ENCODE data around the gene S100PBP. TPM values are rescaled to one million over a fixed set of nuclear protein-coding genes. Genes with fewer than 3 reads are reported as not detected.

The S100PBP gene
- total and polyA plus RNA-seq, 9 of the 15 experiments (the other 6 are each of a cell fraction or from before 2014, with no cell fraction given) = 22.9 to 60.2 (median 32.9) TPM

GRCh38 chr1:32825181-32825580 is 7.7 kb downstream of the S100PBP start:
- Histone ChIP-seq H3K79me2 (ENCODE audit: control insufficient read depth, insufficient read depth, low read length) (peaks cover 36% of the 10 kb centered on the region), H3K27me3 (ENCODE audit: control insufficient read depth in 2 of 2, insufficient read depth in 2 of 2, low read length in 2 of 2) (no peaks in the 10 kb centered on the region), H4K20me1 (replicated peaks; ENCODE audit: control insufficient read depth, insufficient read depth, low read length) (no peaks in the 10 kb centered on the region), H2AFZ (ENCODE audit: low read depth, low read length) (no peak overlapping the region), H3K9me3 (replicated peaks; ENCODE audit: control insufficient read depth, insufficient read depth, low read depth, low read length) (no peaks in the 10 kb centered on the region), H3K4me1 (replicated peaks in 1 of 2; ENCODE audit: control insufficient read depth in 2 of 2, insufficient read depth in 2 of 2, low read length in 2 of 2) (peaks cover 0 to 7% of the 10 kb centered on the region in 2 experiments; a peak in 3 of 5 replicates), H3K9me1 (ENCODE audit: control insufficient read depth, insufficient read depth, low read length) (no peaks in the 10 kb centered on the region), H3K36me3 (ENCODE audit: control insufficient read depth, insufficient read depth, low read length) (peaks cover 67% of the 10 kb centered on the region), H3K27ac (ENCODE audit: extremely low read depth, low read depth, low read length) (no peak overlapping the region), H3K9ac (ENCODE audit: insufficient read depth in 1 of 2, low read depth in 2 of 2, low read length in 2 of 2) (no peak overlapping the region), H3K4me3 (no peak overlapping the region), H3K4me2 (ENCODE audit: insufficient read depth, low read length) (no peak overlapping the region)
- no peak for ATAC-seq
- intact Hi-C loops (cut with micrococcal nuclease) = no loop called here
- FAIRE-seq = no peak
- CTCF ChIA-PET (ENCODE audit: low intra/inter-chr PET ratio) = no interaction called here
- in situ Hi-C loops (cut with MboI) = no loop called here
- no peak for DNase-seq (ENCODE audit: extremely low read depth in 1 of 4, low spot score in 3 of 4)
- BruUV-seq (replicated peaks) = no TSS peak
- WGBS (ENCODE audit: insufficient coverage, low coverage, missing lambda C conversion rate) = 73% methylated on average over 3 of the region's 3 CpGs
- POLR2A ChIA-PET = no interaction called here
- no peak for TF ChIP-seq NFRKB (IDR thresholded peaks at IDR 0.05; ENCODE audit: low read depth)
- TF ChIP-seq TFAM (CRISPR knock-in tag; conservative IDR thresholded peaks at IDR 0.05) = no peak
- no peak for TF ChIP-seq ILF3 (IDR thresholded peaks at IDR 0.05; ENCODE audit: borderline replicate concordance)

- Histone ChIP-seq H3K36me3 (ENCODE audit: control insufficient read depth, insufficient read depth, low read length) (peaks cover 85% of the 10 kb centered on the region), H2AFZ (ENCODE audit: low read depth, low read length) (no peak overlapping the region), H3K79me2 (ENCODE audit: control insufficient read depth, insufficient read depth, low read length) (peaks cover 9% of the 10 kb centered on the region; the same call in 1 of the 3 replicates), H3K4me3 (no peak overlapping the region), H3K9me3 (replicated peaks; ENCODE audit: control insufficient read depth, insufficient read depth, low read depth, low read length) (no peaks in the 10 kb centered on the region), H3K9me1 (ENCODE audit: control insufficient read depth, insufficient read depth, low read length) (no peaks in the 10 kb centered on the region), H3K27me3 (ENCODE audit: control insufficient read depth in 2 of 2, insufficient read depth in 2 of 2, low read length in 2 of 2) (no peaks in the 10 kb centered on the region), H3K4me2 (ENCODE audit: insufficient read depth, low read length) (no peak overlapping the region), H3K9ac (ENCODE audit: insufficient read depth in 1 of 2, low read depth in 2 of 2, low read length in 2 of 2) (no peak overlapping the region), H3K27ac (ENCODE audit: extremely low read depth, low read depth, low read length) (no peak overlapping the region), H3K4me1 (replicated peaks in 1 of 2; ENCODE audit: control insufficient read depth in 2 of 2, insufficient read depth in 2 of 2, low read length in 2 of 2) (no peaks in the 10 kb centered on the region), H4K20me1 (replicated peaks; ENCODE audit: control insufficient read depth, insufficient read depth, low read length) (no peaks in the 10 kb centered on the region)
- no peak for ATAC-seq
- DNase-seq (ENCODE audit: extremely low read depth in 1 of 4, low spot score in 3 of 4) = no peak
- 95% methylated on average over 7 of the region's 7 CpGs for WGBS (ENCODE audit: insufficient coverage, low coverage, missing lambda C conversion rate)
- in situ Hi-C loops (cut with MboI) = no loop called here
- no peak for FAIRE-seq
- intact Hi-C loops (cut with micrococcal nuclease) = no loop called here
- no TSS peak for BruUV-seq (replicated peaks)
- ChIA-PET CTCF (ENCODE audit: low intra/inter-chr PET ratio) (interaction anchor here (0.5 to 1.1 kb wide), 3 partner anchors 44 to 259 kb away, joined by 3 read pairs; no protein-coding TSS in a partner anchor), POLR2A (interaction anchor here (0.5 to 1.2 kb wide), 2 partner anchors 10 to 231 kb away, joined by 4 to 5 read pairs; no protein-coding TSS in a partner anchor)
- no peak for TF ChIP-seq ARID2 (IDR thresholded peaks at IDR 0.05)
- no peak for TF ChIP-seq ZNF75A (CRISPR knock-in tag; IDR thresholded peaks at IDR 0.05)
- no peak for TF ChIP-seq L3MBTL2 (IDR thresholded peaks at IDR 0.05)
- TF ChIP-seq ZNF395 (CRISPR knock-in tag; IDR thresholded peaks at IDR 0.05) = no peak
- TF ChIP-seq ZNF175 (CRISPR knock-in tag; IDR thresholded peaks at IDR 0.05; ENCODE audit: low read depth) = no peak
- TF ChIP-seq CTCF (IDR thresholded peaks at IDR 0.05 in 2 of 3, conservative IDR thresholded peaks at IDR 0.05 in 1 of 3; ENCODE audit: insufficient read depth in 2 of 3, low read depth in 1 of 3, low read length in 3 of 3) = peak; percentile 15 to 71 (median 53); a peak in 3 of 6 replicates
- TF ChIP-seq ZNF197 (CRISPR knock-in tag; IDR thresholded peaks at IDR 0.05; ENCODE audit: low read depth) = no peak
- TF ChIP-seq ZNF311 (CRISPR knock-in tag; IDR thresholded peaks at IDR 0.05) = no peak
- TF ChIP-seq ZNF740 (CRISPR knock-in tag; IDR thresholded peaks at IDR 0.05) = no peak
- TF ChIP-seq ZNF740 (tag; IDR thresholded peaks at IDR 0.05) = no peak
Measured at GRCh38 chr1:32828341-32828740, 10.9 kb downstream of the S100PBP start.

Measured in K562 (cell line).